GM12872 (cell line): ENCODE data around the gene IL1B.

Experiments used
- TF ChIP-seq, protein P1 (sequence below): IDR thresholded peaks from 3 replicates; pipeline ENCODE4 v1.5.1; 2011; ENCODE audit warnings: low read depth, mild to moderate bottlenecking, low read length, moderate library complexity; ENCODE audit not compliant: insufficient read depth

IL1B gene

DNA sequence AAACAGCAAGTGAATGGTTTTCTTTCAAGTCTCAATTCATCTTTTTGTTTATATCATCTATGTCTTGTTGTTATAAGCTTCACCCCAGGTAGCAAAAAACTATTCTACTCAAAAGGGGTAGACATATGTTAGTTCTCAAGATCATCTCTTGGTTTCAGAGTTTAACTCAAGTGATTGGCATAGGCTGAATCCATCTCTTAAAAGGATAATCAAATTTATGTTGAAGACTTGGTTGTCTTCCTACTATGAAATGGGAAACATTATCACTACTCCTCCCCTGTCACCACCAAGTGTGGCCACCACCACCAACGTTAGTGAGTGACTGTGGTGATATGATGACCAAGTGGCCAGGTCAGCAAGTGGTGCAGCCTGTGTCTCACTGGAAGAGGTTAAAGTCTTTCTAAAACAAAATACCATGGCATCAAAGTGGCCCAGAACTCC lies 1.5 kb downstream of the IL1B start:
- TF ChIP-seq, protein P1, sequence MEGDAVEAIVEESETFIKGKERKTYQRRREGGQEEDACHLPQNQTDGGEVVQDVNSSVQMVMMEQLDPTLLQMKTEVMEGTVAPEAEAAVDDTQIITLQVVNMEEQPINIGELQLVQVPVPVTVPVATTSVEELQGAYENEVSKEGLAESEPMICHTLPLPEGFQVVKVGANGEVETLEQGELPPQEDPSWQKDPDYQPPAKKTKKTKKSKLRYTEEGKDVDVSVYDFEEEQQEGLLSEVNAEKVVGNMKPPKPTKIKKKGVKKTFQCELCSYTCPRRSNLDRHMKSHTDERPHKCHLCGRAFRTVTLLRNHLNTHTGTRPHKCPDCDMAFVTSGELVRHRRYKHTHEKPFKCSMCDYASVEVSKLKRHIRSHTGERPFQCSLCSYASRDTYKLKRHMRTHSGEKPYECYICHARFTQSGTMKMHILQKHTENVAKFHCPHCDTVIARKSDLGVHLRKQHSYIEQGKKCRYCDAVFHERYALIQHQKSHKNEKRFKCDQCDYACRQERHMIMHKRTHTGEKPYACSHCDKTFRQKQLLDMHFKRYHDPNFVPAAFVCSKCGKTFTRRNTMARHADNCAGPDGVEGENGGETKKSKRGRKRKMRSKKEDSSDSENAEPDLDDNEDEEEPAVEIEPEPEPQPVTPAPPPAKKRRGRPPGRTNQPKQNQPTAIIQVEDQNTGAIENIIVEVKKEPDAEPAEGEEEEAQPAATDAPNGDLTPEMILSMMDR: no peak

DNA sequence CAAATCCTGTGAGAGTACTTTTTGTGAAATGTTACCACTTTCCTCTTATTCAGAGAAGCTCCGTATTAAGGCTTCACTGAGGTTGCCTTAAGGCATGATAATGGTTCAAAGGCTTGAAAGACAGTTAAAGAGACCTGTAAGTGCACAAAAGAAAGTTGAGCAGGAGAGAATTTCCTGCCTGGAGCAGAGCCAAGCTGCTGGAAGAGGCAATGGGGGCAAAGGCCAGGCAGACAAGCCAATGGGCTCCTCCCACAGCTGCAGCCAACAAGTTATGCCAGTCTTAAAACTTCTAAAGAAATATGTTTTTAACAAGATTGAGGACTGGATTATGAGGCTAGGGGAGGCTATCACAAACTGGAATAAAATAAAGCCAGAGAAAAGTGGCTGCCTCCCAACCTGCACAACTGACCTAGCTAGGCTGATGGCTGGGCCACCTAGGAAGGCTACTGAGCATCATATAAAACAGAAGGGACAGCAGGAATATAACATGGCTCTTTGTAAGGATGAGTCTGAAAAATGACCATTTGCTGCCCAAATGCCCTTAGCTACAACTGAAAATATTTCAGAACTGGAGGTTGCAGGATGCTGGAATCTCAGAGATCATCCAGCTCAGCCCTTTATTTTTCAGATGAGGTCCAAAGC lies 2.1 kb downstream of the IL1B start:
- TF ChIP-seq, protein P1: no peak

DNA sequence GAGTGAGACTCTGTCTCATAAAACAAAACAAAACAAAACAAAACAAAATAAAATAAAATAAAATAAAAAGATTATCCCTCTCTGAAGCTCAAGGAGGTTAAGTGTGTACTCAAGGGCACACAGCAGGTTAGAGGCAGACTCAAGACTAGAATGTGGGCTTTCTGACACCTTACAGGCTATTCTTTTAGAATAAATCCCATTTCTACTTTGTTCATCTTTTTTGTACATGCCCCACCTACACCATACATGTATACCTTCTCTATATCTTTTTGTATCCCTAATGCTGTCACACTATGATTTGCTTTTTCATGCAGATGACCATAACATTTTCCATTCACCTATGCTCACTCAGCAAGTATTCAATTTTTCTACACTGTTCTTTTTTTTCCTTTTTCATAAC lies 2.6 kb downstream of the IL1B start:
- TF ChIP-seq, protein P1: no peak

DNA sequence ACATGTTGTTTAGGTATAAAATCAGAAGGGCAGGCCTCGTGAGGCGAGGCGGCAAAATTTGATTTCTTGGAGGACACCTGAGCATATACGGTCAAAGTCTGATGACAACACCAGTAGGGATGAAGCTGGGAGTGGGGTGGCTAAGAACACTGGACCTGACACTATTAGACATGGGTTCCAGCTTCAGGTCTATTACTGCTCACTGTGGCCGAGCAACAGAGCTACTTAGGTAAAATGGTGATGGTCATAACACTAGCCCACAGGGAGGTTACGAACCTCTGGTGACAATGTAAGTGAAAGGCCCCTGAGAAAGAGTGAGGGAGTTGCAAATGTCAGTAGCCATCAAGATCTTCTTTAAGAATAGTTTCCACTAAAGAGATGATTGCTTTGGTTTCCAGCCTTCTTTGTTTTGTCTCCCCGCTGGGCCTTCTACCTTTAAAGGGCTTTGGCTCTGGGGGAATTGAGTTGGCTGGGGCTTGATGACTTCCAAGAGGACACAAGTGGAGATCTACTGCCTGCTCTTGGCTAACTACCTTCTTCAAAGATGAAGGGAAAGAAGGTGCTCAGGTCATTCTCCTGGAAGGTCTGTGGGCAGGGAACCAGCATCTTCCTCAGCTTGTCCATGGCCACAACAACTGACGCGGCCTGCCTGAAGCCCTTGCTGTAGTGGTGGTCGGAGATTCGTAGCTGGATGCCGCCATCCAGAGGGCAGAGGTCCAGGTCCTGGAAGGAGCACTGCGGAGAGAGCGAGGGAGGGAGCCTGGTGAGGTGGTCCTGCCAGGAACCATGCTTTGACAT lies 3.5 kb downstream of the IL1B start:
- TF ChIP-seq, protein P1: no peak

GRCh38 chr2:112831946-112832840 lies 4.4 kb downstream of the IL1B start:
- TF ChIP-seq, protein P1: no peak

- TF ChIP-seq, protein P1: no peak
Measured at GRCh38 chr2:112831513-112831845, 5.1 kb downstream of the IL1B start.

GRCh38 chr2:112830682-112831512 lies 5.7 kb downstream of the IL1B start:
- TF ChIP-seq, protein P1: no peak
